Prostate gland (tissue), 2 donors: ENCODE data around the gene C2orf69.

ENCODE experiments used
- POLR2A ChIP-seq: fragments of 450-650 bp; IDR thresholded peaks from one replicate; pipeline ENCODE4 v1.6.1; 2016; ENCODE audit warnings: antibody characterized with exemption, mild to moderate bottlenecking
- TF ChIP-seq, protein P1 (sequence below), 4 experiments: fragments of 200-600 bp in 2 of 4; fragments of 450-650 bp in 2 of 4; sonication (generic) in 2 of 4; IDR thresholded peaks; 1 replicate in 3 of 4; 2 replicates in 1 of 4; pipeline ENCODE4 v1.5.1; 2016 to 2019; ENCODE audit warnings: antibody characterized with exemption in 4 of 4, mild to moderate bottlenecking in 2 of 4, moderate library complexity in 2 of 4

DNA sequence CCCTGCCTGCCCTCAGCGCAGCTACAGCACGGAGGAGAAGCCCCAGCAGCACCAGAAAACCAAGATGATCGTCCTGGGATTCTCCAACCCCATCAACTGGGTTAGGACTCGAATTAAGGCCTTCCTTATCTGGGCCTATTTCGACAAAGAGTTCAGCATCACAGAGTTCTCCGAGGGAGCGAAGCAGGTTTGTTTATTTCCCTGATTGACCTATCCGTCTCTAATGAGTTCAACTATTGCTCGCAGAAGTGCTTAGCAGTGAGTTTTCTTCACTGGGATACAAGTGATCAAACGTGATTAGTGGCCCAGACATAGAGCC, 44.9 kb downstream of the C2orf69 start:
- TF ChIP-seq, protein P1, sequence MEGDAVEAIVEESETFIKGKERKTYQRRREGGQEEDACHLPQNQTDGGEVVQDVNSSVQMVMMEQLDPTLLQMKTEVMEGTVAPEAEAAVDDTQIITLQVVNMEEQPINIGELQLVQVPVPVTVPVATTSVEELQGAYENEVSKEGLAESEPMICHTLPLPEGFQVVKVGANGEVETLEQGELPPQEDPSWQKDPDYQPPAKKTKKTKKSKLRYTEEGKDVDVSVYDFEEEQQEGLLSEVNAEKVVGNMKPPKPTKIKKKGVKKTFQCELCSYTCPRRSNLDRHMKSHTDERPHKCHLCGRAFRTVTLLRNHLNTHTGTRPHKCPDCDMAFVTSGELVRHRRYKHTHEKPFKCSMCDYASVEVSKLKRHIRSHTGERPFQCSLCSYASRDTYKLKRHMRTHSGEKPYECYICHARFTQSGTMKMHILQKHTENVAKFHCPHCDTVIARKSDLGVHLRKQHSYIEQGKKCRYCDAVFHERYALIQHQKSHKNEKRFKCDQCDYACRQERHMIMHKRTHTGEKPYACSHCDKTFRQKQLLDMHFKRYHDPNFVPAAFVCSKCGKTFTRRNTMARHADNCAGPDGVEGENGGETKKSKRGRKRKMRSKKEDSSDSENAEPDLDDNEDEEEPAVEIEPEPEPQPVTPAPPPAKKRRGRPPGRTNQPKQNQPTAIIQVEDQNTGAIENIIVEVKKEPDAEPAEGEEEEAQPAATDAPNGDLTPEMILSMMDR (IDR thresholded peaks at IDR 0.05), result no peak
- no peak for TF ChIP-seq POLR2A
